T-helper 1 cell treated with Interleukin-12 subunit alpha and Interleukin-12 subunit beta and Interleukin-4 antibody, amounts not matched to agents 30 ng/mL and 1 ng/mL, for 36 hours (primary cell): ENCODE measurements around the gene EPS8L2. TPM values are rescaled to one million over a fixed set of nuclear protein-coding genes. Genes with fewer than 3 reads are reported as not detected.

Experiments
- intact Hi-C: fragments of 100-400 bp; cut with micrococcal nuclease; formaldehyde crosslinking; loops from one replicate; pipeline ENCODE4 v1.15.1; 2024
- total RNA-seq: library from RNA; stranded (reverse); gene quantifications from 2 replicates; pipeline ENCODE4 v1.2.3, GENCODE V29; 2022

EPS8L2 gene
- total RNA-seq, 1 donor from 2014 or later, result 11.9 TPM

GRCh38 chr11:772429-773390, 66.7 kb downstream of the EPS8L2 start:
- intact Hi-C loops, result no loop called here

GRCh38 chr11:773425-773824, 67.4 kb downstream of the EPS8L2 start:
- intact Hi-C loops, result no loop called here

GRCh38 chr11:773830-774229, 67.8 kb downstream of the EPS8L2 start:
- intact Hi-C loops, result no loop called here

- intact Hi-C loops, result no loop called here
Measured at GRCh38 chr11:774873-775592, 69.0 kb downstream of the EPS8L2 start.

- intact Hi-C loops, result no loop called here
Measured at GRCh38 chr11:776263-776560, 70.2 kb downstream of the EPS8L2 start.

- intact Hi-C loops, result loop anchor here (1.0 kb wide), 3 partner anchors 20 to 81 kb away; partner anchors contain the start of genes DEAF1, RPLP2 and TMEM80
Measured at GRCh38 chr11:776561-777287, 70.7 kb downstream of the EPS8L2 start.

Other genes with a start within 250 kb of the EPS8L2 start
- gene RNH1, start 199.0 kb upstream of the EPS8L2 start, total RNA-seq, result 89.8 and 97.3 TPM in 2 replicates
- 57.0 and 59.3 TPM in 2 replicates for gene HRAS, start 170.7 kb upstream of the EPS8L2 start, total RNA-seq
- 1.4 and 1.6 TPM in 2 replicates for gene LRRC56, start 168.7 kb upstream of the EPS8L2 start, total RNA-seq
- 1.1 and 1.7 TPM in 2 replicates for gene LMNTD2, start 145.5 kb upstream of the EPS8L2 start, total RNA-seq
- 22.4 and 23.8 TPM in 2 replicates for gene RASSF7, start 145.3 kb upstream of the EPS8L2 start, total RNA-seq
- gene PHRF1, start 129.8 kb upstream of the EPS8L2 start, total RNA-seq, result 51.2 and 51.9 TPM in 2 replicates
- gene IRF7, start 90.3 kb upstream of the EPS8L2 start, total RNA-seq, result 130 and 133 TPM in 2 replicates
- gene CDHR5, start 81.3 kb upstream of the EPS8L2 start, total RNA-seq, result not detected in 2 replicates
- gene SCT, start 79.0 kb upstream of the EPS8L2 start, total RNA-seq, result not detected in 2 replicates
- 0.34 and 0.44 TPM in 2 replicates for gene DRD4, start 69.0 kb upstream of the EPS8L2 start, total RNA-seq
- gene DEAF1, start 11.0 kb upstream of the EPS8L2 start, total RNA-seq, result 46.7 and 51.9 TPM in 2 replicates
- 27.1 and 27.8 TPM in 2 replicates for gene TMEM80, start 10.4 kb upstream of the EPS8L2 start, total RNA-seq
- gene TALDO1, start 41.2 kb downstream of the EPS8L2 start, total RNA-seq, result 259 and 274 TPM in 2 replicates
- 51.3 and 59.0 TPM in 2 replicates for gene GATD1, start 71.3 kb downstream of the EPS8L2 start, total RNA-seq
- 4.0 and 4.1 TPM in 2 replicates for gene CEND1, start 83.9 kb downstream of the EPS8L2 start, total RNA-seq
- 60.2 and 65.2 TPM in 2 replicates for gene SLC25A22, start 92.0 kb downstream of the EPS8L2 start, total RNA-seq
- gene PIDD1, start 99.0 kb downstream of the EPS8L2 start, total RNA-seq, result 29.1 TPM in 2 replicates
- 1,883 and 1,900 TPM in 2 replicates for gene RPLP2, start 103.7 kb downstream of the EPS8L2 start, total RNA-seq
- 57.2 and 58.7 TPM in 2 replicates for gene PNPLA2, start 112.7 kb downstream of the EPS8L2 start, total RNA-seq
- gene CRACR2B, start 121.7 kb downstream of the EPS8L2 start, total RNA-seq, result 1.3 and 1.9 TPM in 2 replicates
- 24.6 and 24.7 TPM in 2 replicates for gene CD151, start 126.7 kb downstream of the EPS8L2 start, total RNA-seq
- gene POLR2L, start 136.3 kb downstream of the EPS8L2 start, total RNA-seq, result 99.9 and 111 TPM in 2 replicates
- 10.8 and 11.2 TPM in 2 replicates for gene TSPAN4, start 136.6 kb downstream of the EPS8L2 start, total RNA-seq
- 53.4 and 54.7 TPM in 2 replicates for gene CHID1, start 204.6 kb downstream of the EPS8L2 start, total RNA-seq
- 67.6 and 69.7 TPM in 2 replicates for gene AP2A2, start 219.6 kb downstream of the EPS8L2 start, total RNA-seq